ENCODE measurements around the gene ANKRD22.

GRCh38 chr10:88881922-88882645 lies 30.4 kb upstream of the ANKRD22 start:
- TF ChIP-seq TAF1 (IDR thresholded peaks at IDR 0.05; ENCODE audit: low read depth) (no peak), EP300 (IDR thresholded peaks at IDR 0.05; ENCODE audit: borderline replicate concordance) (no peak), ZBTB7A (IDR thresholded peaks at IDR 0.05; ENCODE audit: low read depth) (no peak), MAX (IDR thresholded peaks at IDR 0.05) (no peak), NFIC (IDR thresholded peaks at IDR 0.05) (no peak), YY1 (IDR thresholded peaks at IDR 0.05; ENCODE audit: low read depth) (no peak), CEBPB (IDR thresholded peaks at IDR 0.05) (no peak)
